CD4-positive, alpha-beta T cell treated with Interleukin-10 for 1 hour (primary cell): ENCODE data around the gene GCNT3.

Experiments
- DNase-seq: peaks from one replicate; pipeline ENCODE4 v3.0.0-alpha.2; 2020

The GCNT3 gene, protein sequence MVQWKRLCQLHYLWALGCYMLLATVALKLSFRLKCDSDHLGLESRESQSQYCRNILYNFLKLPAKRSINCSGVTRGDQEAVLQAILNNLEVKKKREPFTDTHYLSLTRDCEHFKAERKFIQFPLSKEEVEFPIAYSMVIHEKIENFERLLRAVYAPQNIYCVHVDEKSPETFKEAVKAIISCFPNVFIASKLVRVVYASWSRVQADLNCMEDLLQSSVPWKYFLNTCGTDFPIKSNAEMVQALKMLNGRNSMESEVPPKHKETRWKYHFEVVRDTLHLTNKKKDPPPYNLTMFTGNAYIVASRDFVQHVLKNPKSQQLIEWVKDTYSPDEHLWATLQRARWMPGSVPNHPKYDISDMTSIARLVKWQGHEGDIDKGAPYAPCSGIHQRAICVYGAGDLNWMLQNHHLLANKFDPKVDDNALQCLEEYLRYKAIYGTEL

DNA sequence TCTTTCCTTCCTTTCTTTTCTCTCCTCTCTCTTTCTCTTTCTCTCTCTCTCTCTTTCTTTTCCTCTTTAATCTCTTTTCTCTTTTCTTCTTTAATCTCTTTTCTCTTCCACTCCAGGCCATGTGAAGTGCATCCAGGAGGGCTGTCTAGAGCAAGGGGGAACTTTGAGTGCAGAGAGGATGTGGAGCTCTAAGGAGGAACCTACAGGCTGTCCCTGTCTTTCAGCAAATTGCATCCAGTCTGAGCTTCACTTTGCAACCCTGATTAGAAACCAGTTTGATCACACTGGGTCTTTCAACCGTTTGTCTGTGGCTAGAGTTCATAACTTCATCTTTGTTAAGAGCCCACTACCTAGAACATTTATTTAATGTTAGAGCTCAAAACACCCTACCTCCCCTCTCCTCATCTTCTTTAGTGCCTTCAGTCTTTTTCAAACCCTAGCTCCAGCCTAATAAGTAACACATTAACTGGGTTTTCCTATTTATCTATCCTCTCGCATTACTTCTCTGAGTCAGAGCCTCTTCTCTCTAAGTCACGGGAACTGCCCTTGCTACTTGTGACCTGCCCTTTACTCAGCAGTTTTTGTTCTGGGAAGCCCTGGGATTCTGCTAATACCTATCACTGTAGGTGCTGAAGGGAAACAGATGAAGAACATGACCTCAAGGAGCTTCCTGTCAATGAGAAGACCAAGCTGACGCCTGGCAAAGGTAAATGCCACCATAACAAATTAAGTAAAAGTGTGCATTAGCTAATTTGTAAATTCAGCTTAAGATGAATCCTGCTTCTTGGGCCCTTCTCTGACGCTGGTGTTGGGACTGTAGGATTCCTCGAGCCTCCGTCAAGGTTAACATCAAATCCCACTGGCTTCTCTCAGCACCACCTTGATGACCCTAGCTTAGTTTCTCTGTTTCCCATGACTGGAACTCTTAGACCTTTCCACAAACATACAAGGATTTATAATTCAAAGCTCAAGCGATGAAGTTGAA lies at the start of gene GCNT3:
TSS of gene GCNT3 (plus strand) at position 508 of the 985 bp plus-strand sequence. CDS start 6,456 bp downstream, outside the sequence.
- DNase-seq: no peak

DNA sequence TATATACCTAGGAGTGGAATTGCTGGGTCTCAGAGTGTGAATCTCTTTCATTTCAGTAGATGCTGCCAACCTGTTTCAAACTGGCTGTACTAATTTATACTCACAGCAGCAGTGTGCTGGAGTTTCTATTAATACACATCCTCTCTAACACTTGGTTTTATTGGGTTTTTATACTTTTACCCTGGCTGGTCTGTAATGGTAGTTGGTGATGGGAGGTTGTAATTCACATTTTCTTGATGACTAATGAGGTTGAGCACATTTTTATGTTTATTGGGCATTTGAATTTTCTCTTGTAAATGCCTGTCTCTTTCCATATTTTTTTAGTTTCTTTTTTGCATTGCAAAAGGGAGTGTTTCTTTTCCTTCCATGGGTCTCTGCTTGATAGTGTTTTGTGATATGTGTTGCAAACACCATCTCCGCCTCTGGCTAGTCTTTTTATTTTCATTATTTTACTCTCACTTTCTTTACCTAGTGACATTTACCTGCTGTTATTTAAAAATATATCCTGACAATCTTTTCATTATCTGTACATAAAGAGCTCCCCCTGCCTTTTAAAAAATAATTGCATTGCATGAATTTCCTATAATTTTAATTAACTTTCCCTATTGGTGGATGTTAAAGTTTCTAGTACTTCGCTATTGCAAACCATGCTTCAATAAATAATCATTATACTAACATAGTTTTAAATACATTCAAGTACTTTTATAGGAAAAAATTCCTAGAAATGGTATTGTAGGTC lies 49.0 kb upstream of the GCNT3 start:
- DNase-seq: no peak

DNA sequence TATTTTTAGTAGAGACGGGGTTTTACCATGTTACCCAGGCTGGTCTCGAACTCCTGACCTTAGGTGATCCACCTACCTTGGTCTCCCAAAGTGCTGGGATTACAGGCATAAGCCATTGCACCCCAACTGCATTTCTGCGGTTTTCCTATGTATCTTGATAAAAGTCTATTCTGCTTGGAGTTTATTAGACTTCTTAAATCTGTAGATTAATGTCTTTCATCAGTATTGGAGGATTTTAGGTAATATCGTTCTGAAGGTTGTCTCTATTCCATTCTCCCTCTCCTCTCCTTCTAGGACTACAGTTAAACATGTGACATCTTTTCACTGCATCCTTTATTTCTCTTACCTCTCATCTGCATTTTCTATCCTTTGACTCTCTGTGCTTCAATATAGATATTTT lies 46.3 kb upstream of the GCNT3 start:
- DNase-seq: no peak

DNA sequence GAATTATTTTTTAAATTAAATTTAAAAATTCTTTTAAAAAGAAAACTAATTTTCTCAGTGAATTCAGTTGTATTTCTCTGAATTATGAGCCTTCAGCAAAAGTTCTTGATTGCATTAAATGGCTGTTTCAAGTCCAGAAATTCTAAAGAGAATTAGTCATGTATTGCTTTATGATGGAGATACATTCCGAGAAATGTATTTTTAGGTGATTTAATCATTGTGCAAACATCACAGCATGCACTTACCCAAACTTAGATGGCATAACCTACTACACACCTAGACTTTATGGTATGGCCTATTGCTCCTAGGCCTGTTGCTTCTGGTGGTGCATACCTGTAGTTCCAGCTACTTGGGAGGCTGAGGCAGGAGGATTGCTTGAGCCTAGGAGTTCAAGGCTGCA lies 44.3 kb upstream of the GCNT3 start:
- DNase-seq: no peak

DNA sequence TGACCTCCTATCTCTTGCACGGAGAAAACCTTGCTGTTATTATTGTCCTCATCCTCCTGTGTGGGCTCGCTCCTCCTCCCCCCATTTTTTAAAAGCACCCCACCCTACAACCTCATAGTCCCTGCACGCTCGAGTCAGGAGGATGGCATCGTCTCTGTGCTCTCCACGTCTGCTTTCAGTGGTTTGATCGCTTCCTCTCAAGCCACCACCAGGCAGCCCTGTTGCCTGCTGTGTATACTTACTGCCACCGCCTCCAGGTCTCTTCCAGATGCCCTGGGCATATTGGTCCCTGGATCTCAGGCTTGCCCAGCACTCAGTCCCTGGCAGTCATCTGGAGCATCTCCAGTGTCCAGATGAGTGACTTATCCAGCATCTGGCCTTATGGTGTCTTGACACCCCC lies 42.1 kb upstream of the GCNT3 start:
- DNase-seq: no peak

DNA sequence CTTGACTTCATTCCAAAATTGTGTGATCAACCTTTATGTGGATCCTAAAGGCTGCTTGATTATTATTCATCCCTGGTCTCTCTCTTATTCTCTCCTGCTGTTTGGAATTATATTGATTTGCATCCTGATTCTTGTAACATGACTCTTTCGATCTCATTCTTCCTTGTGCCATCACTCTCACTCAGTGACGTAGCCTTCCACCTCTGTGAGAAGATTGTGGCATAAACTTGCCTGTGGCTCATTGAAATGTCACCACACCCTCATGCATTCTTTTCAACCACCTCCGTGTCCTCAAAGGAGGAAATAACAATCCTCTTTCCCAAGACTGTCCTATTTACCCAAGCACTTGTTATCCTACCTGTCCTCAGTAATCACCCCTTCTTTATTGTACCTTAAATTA lies 41.3 kb upstream of the GCNT3 start:
- no peak for DNase-seq

DNA sequence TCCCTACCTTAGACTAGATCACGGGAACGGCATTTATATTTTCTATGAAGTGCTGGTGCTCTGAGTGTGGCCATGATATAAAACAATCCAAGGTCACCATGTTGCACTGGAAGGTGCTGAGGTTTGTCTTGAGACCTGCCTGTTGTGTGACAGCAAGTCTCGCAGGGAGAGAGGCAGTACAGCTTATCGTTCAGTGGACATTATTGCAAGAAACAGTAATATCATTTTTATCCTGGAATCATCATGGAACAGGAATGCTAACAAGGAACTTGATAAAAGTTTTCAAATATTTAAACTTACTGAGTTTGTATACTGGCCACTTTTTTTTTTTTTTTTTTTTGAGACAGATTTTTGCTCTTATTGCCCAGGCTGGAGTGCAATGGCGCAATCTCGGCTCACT lies 40.0 kb upstream of the GCNT3 start:
- no peak for DNase-seq

DNA sequence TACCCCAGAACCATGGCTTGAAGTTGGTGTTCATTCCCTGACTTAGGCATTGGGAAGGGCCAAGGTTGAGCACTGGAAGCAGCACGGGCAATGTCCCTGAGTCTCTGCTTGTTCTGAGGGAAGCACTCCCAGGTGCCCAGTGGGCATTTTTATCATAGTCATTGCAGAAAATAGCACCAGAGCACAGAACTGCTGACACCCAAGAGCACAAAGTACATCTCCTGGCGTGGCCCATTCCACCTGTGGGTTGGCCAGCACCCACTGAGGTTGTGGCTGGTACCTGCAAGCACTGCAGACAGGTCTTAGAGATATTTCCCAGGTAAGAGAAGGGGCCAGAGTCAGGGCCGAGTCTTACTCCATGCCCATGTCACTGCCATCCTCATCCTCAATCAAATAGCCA lies 28.5 kb upstream of the GCNT3 start:
- no peak for DNase-seq

DNA sequence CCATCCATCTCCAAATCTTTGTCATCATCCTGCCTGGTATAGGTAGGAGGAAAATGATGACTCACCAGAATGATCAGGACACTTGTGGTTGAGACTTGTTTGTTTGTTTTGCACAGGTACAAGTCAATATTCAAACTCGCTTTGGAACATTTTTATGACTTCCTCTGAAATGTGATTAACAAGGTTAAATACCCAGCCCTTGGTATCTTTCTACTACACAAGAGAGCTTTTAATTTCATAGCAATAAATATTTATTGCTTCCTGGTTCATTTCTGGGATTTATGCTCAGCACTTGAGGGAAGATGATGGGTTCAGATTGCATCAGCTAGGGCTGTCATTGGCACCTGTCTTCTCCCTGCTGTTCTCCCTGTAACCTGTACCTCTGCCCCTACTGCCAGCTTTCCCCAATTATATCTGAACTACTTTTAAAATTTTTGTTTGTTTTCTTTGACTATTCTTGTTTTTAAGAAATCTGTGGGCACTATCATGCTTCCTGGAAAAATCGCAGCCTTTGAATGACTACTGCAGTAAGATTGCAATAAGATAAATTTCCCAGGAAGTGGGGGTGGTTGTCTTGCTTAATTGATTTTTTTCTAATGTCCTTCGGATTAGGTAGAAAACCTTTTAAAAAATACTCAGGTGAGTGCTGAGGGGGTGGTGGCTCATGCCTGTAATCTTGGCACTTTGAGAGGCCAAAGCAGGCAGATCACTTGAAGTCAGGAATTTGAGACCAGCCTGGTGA lies 24.3 kb upstream of the GCNT3 start:
- no peak for DNase-seq

DNA sequence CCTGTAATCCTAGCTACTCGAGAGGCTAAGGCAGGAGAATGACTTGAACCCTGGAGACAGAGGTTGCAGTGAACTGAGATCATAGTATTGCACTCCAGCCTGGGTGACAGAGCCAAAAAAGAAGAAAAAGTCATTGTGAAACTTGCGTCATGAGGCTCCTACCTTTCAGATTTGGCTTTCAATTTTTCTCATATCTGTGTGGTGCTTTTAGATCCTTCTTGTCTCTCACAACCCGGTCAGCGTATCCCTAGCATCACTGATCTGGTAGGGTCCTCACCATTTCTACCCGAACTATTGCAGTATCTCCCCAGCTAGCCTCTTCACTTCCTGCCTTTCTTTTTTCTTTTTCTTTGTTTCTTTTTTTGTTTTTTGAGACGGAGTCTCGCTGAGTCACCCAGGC lies 21.6 kb upstream of the GCNT3 start:
- DNase-seq: no peak

DNA sequence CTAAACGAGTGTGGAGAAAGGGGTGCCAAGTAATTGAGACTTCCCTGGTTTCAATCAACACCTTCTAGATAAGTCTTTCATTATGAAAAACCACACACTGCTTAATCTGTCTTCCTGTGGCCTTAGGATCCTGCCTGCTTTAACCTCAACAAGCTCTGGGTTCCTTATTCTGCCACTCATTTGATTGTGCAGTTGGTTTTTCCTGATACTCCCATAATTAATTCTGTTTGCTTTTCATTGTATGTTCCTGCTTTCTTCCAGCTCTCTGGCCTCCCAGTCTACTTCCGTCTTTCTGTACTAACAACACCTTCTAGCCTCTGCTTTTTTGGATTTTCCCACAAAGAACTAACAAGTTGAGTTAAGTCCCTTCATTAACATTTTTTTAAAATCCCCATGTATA lies 20.2 kb upstream of the GCNT3 start:
- DNase-seq: no peak

DNA sequence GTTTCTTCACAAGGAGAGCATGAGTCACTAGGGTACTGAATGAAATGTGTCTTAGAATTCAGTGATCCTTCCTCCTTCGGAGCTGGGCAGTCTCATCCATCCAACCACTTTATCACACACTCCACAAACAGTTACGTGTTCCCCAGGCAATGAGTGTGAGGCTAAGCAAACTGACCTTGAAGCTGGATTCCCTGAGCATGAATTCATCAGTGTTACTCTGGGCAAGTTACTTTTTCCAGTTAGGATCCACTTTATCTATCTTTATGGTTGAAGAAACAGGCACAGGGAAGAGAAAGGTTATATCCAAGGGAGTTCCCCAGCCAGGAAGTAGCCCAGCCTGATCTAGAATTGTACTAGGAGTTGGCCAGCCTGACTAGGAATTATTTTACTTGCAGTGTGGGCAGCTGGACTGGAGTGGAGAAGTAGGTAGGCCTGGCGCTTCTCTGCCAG lies 17.1 kb upstream of the GCNT3 start:
- no peak for DNase-seq

DNA sequence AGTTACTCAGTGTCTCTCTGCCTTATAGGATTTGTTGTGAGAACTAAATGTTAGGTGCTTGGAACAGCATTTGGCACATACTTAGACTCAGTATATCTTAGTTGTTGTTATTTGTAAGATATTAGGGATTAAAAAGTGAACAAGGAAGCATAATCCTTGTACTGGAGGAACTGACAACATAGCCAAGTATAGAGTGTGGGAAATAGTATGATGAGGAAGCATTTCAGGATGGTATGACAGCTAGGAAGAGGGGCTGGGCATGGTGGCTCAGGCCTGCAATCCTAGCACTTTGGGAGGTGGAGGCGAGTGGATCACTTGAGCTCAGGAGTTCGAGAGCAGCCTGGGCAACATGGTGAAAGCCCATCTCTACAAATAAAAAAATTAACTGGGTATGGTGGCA lies 16.6 kb upstream of the GCNT3 start:
- no peak for DNase-seq

DNA sequence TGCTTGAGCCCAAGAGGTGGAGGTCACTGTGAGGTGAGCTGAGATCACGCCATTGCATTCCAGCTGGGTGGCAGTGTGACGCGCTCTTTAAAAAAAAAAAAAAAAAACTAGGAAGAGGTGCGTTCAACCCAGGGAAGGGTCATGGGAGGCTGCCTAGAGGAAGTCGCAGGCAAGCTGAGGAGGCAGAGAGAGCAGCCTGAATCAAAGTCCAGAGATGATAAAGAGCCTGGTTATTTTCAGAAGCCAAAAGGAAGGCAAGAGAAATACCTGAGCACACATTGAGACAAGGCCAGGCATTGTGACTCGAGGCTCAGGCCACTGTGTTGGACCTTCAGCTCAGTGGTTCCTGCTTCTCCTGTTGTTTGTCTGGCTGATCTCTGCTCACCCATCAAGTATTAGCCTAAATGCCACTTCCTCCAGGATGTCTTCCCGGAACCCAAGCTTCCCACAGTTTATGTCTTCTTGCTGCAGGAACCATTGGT lies 16.1 kb upstream of the GCNT3 start:
- no peak for DNase-seq

DNA sequence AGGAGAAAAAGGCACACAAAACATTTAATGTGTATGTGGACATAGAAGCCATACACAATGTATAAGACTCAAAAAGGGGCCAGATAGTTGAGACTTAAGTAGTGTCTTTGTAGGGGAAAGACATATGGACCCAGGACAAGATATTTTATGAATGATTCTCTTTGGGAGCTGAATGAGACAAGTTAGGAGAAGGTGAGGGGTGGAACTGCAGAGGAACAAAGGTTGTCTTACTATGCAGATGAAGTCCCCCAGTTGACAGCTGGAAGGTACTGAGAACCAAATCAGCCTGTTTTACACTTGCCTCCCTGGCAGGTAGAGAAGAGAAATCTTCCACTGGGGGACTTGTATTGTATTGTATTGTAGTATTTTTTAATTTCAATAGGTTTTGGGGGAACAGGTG lies 14.9 kb upstream of the GCNT3 start:
- no peak for DNase-seq

DNA sequence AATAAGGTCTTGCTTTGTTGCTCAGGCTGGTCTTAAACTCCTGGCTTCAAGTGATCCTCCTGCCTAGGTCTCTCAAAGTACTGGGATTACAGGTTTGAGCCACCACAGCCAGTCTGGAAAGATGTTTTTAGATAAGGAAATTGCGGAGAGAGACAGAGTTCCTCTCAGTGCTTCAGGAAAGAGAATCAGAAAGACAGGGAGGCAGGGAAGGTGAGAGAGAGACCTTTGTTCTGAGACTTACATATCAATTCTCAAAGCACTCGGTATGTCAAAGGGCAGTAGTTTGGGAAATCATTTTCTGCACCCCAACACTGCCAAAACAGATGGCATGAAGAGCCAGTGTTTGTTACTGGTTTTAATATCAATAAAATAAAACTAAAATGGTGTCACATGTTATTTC lies 13.1 kb upstream of the GCNT3 start:
- DNase-seq: no peak

DNA sequence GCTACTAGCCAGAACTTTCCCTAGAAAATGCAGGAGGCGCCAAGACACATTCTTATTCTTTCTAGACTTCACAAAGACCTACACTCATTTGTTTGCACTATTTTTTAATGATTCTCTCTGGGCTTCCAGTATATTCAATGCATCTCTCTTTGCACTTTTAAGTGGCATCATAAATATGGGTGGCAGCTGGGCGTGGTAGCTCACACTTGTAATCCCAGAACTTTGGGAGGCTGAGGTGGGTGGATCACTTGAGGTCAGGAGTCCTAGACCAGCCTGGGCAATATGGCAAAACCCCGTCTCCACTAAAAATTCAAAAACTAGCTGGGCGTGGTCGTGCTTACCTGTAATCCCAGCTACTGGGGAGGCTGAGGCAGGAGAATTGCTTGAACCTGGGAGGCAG lies 5.6 kb upstream of the GCNT3 start:
- DNase-seq: no peak

DNA sequence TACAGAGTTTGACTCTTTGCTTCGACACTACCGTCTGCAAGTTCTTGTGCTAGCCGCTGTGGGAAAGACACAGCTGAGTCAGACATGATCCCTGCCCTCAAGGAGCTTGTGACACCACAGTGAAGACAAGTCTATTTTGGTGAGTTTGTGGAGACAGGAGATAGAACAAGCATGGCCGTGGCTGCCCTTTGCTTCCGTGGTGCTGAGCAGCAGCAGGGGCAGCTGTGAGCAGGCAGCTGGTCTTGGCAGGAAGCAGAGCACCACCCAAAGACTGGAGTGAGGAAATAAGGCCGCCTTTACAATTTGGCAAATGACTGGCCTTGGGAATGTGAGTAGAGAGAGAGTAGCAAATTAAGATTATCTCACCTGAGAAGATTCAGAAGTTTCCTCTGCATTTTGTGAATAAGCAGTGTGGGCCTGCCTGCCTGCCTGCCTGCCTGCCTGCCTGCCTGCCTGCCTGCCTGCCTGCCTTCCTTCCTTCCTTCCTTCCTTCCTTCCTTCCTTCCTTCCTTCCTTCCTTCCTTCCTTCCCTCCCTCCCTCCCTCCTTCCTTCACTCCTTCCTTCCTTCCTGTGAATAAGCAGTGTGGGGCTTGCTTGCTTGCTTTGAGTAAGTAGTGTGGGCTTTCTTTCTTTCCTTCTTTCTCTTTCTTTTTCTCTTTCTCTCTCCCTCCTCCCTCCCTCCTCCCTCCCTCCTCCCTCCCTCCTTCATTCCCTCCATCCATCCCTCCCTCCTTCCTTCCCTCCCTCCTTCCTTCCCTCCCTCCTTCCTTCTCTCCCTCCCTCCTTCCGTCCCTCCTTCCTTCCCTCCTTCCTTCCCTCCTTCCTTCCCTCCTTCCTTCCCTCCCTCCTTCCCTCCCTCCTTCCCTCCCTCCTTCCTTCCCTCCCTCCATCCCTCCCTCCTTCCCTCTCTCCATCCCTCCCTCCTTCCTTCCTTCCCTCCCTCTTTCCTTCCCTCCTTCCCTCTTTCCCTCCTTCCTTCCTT lies 1.6 kb upstream of the GCNT3 start:
- no peak for DNase-seq

DNA sequence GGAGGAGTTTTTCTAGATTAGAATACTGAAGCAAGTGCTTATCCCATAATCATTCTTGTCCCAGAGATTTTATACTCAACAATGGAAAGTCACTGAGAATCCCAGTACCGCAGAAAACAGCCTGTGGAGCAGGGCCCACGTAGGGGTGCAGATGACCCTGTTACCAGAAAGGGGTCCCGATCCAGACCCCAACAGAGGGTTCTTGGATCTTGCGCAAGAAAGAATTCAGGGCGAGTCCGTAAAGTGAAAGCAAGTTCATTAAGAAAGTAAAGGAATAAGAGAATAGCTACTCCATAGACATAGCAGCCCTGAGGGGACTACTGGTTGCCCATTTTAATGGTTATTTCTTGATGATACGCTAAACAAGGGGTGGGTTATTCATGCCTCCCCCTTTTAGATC lies 2.6 kb downstream of the GCNT3 start:
- DNase-seq: no peak

DNA sequence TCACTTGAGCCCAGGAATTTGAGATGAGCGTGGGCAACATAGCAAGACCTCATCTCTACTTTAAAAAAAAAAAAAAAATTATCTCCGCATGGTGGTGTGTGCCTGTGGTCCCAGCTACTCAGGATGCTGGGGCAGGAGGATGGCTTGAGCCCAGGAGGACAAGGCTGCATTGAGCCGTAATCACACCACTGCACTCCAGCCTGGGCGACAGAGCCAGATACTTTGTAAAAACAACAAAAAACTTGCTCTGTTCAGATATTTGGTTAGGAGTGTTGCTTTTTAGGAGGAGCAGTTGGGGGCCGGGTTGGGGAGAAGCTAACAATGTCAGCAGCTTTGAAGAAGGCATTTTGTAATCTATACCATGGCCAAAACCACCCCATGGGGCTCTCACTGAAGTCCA lies 4.1 kb downstream of the GCNT3 start:
- DNase-seq: no peak

DNA sequence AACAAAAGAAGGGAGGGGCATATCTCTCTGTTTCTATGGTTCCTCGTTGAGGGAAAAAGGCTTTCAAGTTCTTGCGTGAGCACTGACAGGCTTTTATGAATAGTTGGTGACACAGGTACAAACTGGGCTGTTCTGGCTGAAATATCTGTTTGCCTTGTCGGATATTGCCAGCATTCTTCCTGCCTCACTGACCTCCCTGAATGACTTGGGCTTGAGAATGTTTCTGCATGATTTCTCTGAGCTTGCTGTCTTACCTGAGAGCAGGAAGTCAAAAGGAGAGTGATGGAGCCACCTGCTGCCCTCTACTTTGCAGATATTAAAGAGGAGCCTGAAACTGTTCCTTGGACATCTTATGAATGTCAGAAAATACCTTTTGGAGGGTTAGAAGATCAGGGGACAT lies 4.8 kb downstream of the GCNT3 start:
- no peak for DNase-seq
